Activated CD4-positive, alpha-beta T cell treated with anti-CD3 and anti-CD28 coated beads for 36 hours (primary cell): ENCODE data around the gene BEND7. TPM values are rescaled to one million over a fixed set of nuclear protein-coding genes. Genes with fewer than 3 reads are reported as not detected.
A peak's percentile ranks its signal among the peaks of the same experiment; 100 is the strongest.
"Not testable (repeated sequence)": the region's sequence is repeated elsewhere in the genome, so short reads cannot be mapped to it uniquely, and the experiment has no call there.

Source experiments
- ATAC-seq: fragments of 200-7000 bp; cut with Tn5 transposase; one replicate; pipeline ENCODE4 v1.10.0; 2021; ENCODE audit warnings: mild to moderate bottlenecking, moderate library complexity
- CTCF ChIA-PET: fragments of 350-600 bp; sonication (Branson Sonifier 250); formaldehyde crosslinking; loops from one replicate; lab custom pipeline; 2021; ENCODE audit warnings: antibody characterized with exemption; lab: Charles Lee
- POLR2A ChIA-PET: fragments of 350-600 bp; sonication (Branson Sonifier 250); formaldehyde crosslinking; loops from one replicate; lab custom pipeline; 2021; ENCODE audit warnings: antibody characterized with exemption, inconsistent platforms; lab: Charles Lee
- DNase-seq: peaks from one replicate; pipeline ENCODE4 v3.0.0-alpha.2; 2020
- H3K27ac Mint-ChIP-seq: one replicate; pipeline ENCODE4 v1.8.0; 2021; ENCODE audit warnings: mixed read lengths
- H3K27me3 Mint-ChIP-seq: one replicate; pipeline ENCODE4 v1.8.0; 2021; ENCODE audit warnings: mixed read lengths
- H3K36me3 Mint-ChIP-seq: one replicate; pipeline ENCODE4 v1.8.0; 2021; ENCODE audit warnings: low read depth, mixed read lengths
- H3K4me1 Mint-ChIP-seq: one replicate; pipeline ENCODE4 v1.8.0; 2021; ENCODE audit warnings: mixed read lengths
- H3K4me3 Mint-ChIP-seq: one replicate; pipeline ENCODE4 v1.8.0; 2021; ENCODE audit warnings: mild to moderate bottlenecking, moderate library complexity, mixed read lengths
- H3K9me3 Mint-ChIP-seq: one replicate; pipeline ENCODE4 v1.8.0; 2021; ENCODE audit warnings: low read depth, mixed read lengths
- intact Hi-C, 2 experiments: fragments of 100-400 bp; cut with DNase I in 1 of 2; cut with micrococcal nuclease in 1 of 2; formaldehyde crosslinking; loops; one replicate each; pipeline versions ENCODE4 v1.14.2 to v1.15.1; 2022 to 2024; cut with DNase I, micrococcal nuclease
- total RNA-seq, 2 experiments: library from RNA; stranded (reverse); gene quantifications; one replicate each; pipeline ENCODE4 v1.2.3, GENCODE V29; 2021

Gene BEND7
- total RNA-seq, 2 experiments from 2014 or later = not detected

DNA sequence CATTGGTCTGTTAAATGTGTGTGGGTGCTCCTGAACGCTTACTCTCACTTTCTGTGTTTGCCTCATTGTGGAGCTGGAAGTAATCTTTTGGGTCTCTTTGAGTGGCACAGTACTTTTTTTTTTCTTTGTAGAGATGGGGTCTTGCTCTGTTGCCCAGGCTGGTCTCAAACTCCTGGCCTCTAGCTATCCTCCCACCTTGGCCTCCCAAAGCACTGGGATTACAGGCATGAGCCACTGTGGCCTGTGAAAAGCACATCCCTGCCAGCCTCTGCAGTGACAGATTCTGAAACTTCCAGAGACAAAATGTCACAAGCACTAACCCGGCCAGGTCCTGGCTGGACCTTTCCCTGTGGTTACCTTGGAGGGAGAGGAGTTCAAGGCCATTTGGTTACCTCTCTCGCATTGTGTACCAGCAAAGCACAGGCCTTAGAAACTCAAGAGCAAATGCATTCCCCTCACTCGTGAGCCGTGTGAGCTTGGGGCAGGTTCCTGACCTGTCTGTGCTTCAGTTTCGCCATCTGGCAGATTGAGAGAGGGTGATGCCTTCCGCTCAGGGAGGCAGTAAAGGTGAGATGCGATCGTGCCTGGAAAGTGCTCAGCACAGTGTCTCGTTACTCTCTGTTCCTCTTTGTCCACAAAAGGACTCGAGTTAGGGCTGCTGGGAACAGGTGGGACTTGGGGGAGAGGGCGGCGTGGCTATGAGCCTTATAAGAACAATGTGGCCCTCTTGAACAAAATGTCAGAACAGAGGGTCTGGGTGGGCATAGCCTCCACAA is 108.1 kb downstream of the BEND7 start:
- ChIA-PET CTCF (interaction anchor here (0.6 to 1.0 kb wide), 3 partner anchors 21 to 259 kb away, joined by 3 to 4 read pairs (median 3); no protein-coding TSS in a partner anchor), POLR2A (no interaction called here)
- Mint-ChIP-seq H3K9me3 (peaks cover 2% of the 10 kb centered on the region), H3K36me3 (no peaks in the 10 kb centered on the region), H3K4me1 (no peaks in the 10 kb centered on the region), H3K27ac (no peak overlapping the region), H3K4me3 (no peak overlapping the region), H3K27me3 (peaks cover 9% of the 10 kb centered on the region)
- ATAC-seq = no peak
- intact Hi-C loops = no loop called here
- no peak for DNase-seq

- Mint-ChIP-seq H3K9me3 (peaks cover 4% of the 10 kb centered on the region), H3K27me3 (peaks cover 5% of the 10 kb centered on the region), H3K36me3 (peaks cover 3% of the 10 kb centered on the region), H3K27ac (no peak overlapping the region), H3K4me3 (no peak overlapping the region), H3K4me1 (no peaks in the 10 kb centered on the region)
- POLR2A ChIA-PET = no interaction called here
- intact Hi-C loops = no loop called here
- no peak for ATAC-seq
- CTCF ChIA-PET = interaction anchor here (0.5 to 1.4 kb wide), 2 partner anchors 45 to 158 kb away, joined by 3 read pairs; no protein-coding TSS in a partner anchor
- no peak for DNase-seq
Measured at GRCh38 chr10:13417459-13418126, 111.2 kb downstream of the BEND7 start.

GRCh38 chr10:13416760-13417159 is 112.1 kb downstream of the BEND7 start:
- CTCF ChIA-PET = no interaction called here
- peaks cover 5% of the 10 kb centered on the region for H3K27me3 Mint-ChIP-seq

GRCh38 chr10:13414855-13415254 is 114.0 kb downstream of the BEND7 start:
- Mint-ChIP-seq H3K9me3 (peaks cover 4% of the 10 kb centered on the region), H3K27ac (no peak overlapping the region), H3K36me3 (peaks cover 3% of the 10 kb centered on the region), H3K27me3 (peaks cover 5% of the 10 kb centered on the region), H3K4me1 (no peaks in the 10 kb centered on the region), H3K4me3 (no peak overlapping the region)
- ATAC-seq (no peak), DNase-seq (peak; percentile 17)
- CTCF ChIA-PET = interaction anchor here (0.6 to 1.1 kb wide), 4 partner anchors 10 to 43 kb away, joined by 3 read pairs; no protein-coding TSS in a partner anchor
- POLR2A ChIA-PET = no interaction called here
- intact Hi-C loops = no loop called here

More at GRCh38 chr10:13416760-13417159, 112.1 kb downstream of the BEND7 start:
- Mint-ChIP-seq H3K27ac (no peak overlapping the region), H3K4me1 (no peaks in the 10 kb centered on the region), H3K36me3 (peaks cover 3% of the 10 kb centered on the region), H3K9me3 (peaks cover 4% of the 10 kb centered on the region), H3K4me3 (no peak overlapping the region)
- ATAC-seq (no peak), DNase-seq (no peak)
- POLR2A ChIA-PET = no interaction called here
- intact Hi-C loops = no loop called here

DNA sequence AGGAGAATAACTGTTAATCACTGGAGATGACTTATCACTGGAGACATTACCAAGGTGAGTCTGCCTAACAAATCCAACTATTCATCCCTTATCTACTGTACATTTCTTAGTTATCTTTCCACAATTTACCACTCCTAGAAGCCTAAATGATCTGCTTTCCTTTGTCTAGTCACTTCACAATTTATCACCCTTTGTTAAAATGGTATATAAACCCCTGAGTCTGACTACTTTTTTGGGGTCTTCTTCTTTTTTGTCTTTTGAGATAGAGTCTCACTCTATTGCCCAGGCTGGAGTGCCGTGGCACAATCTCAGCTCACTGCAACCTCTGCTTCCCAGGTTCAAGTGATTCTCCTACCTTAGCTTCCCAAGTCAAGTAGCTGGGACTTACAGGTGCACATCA is 114.7 kb downstream of the BEND7 start:
- intact Hi-C loops = no loop called here
- Mint-ChIP-seq H3K36me3 (peaks cover 3% of the 10 kb centered on the region), H3K27ac (no peak overlapping the region), H3K27me3 (peaks cover 5% of the 10 kb centered on the region), H3K4me3 (no peak overlapping the region), H3K9me3 (peaks cover 4% of the 10 kb centered on the region), H3K4me1 (no peaks in the 10 kb centered on the region)
- POLR2A ChIA-PET = no interaction called here
- ATAC-seq (no peak), DNase-seq (no peak)
- CTCF ChIA-PET = interaction anchor here (0.6 to 1.1 kb wide), 2 partner anchors 9 to 1885 kb away, joined by 3 read pairs; no protein-coding TSS in a partner anchor

DNA sequence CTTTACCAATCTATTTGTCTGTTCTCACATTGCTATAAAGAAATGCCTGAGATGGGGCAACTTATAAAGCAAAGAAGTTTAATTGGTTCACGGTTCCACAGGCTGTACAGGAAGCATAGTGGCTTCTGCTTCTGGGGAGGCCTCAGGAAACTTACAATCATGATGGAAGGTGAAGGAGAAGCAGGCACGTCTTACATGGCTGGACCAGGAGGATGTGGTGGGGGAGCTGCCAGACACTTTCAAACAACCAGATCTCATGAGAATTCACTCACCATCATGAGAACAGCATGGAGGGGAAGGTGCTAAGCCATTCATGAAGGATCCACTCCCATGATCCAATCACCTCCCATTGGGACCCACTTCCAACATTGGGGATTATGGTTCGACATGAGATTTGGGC is 115.9 kb downstream of the BEND7 start:
- Mint-ChIP-seq H3K36me3 (peaks cover 3% of the 10 kb centered on the region), H3K4me3 (no peak overlapping the region), H3K27me3 (peaks cover 5% of the 10 kb centered on the region), H3K9me3 (peaks cover 4% of the 10 kb centered on the region), H3K27ac (no peak overlapping the region), H3K4me1 (no peaks in the 10 kb centered on the region)
- CTCF ChIA-PET = interaction anchor here (1.4 kb wide), 1 partner anchor 27 kb away, joined by 5 read pairs; no protein-coding TSS in a partner anchor
- intact Hi-C loops = no loop called here
- DNase-seq (no peak), ATAC-seq (no peak)
- POLR2A ChIA-PET = no interaction called here

DNA sequence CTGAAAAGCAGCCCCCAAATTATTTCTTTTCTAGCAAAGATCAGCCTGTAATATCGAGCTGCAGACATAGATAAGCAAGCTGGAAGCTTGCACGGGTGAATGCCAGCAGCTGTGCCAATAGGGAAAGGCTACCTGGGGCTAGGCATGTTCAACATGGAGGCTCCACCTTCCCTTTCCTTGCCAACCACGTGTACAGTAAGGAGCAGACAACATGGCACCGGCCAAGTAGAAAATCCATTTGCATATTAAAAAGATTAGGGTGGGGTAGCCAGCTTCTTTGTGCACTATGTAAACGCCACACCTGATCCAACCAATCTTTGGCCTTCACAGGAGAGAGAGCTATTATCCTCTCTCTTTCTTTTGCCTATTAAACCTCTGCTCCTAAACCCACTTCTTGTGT is 124.0 kb downstream of the BEND7 start:
- no peak for ATAC-seq
- Mint-ChIP-seq H3K27ac (no peak overlapping the region), H3K4me1 (no peaks in the 10 kb centered on the region), H3K9me3 (no peaks in the 10 kb centered on the region), H3K36me3 (no peaks in the 10 kb centered on the region), H3K27me3 (peaks cover 8% of the 10 kb centered on the region), H3K4me3 (no peak overlapping the region)
- DNase-seq = no peak
- ChIA-PET CTCF (interaction anchor here (0.7 to 2.0 kb wide), 5 partner anchors 9 to 74 kb away, joined by 3 to 7 read pairs (median 3); no protein-coding TSS in a partner anchor), POLR2A (interaction anchor here (0.6 kb wide), 1 partner anchor 102 kb away, joined by 6 read pairs; no protein-coding TSS in a partner anchor)
- intact Hi-C loops = no loop called here

GRCh38 chr10:13404305-13404759 is 124.5 kb downstream of the BEND7 start:
- ATAC-seq (no peak), DNase-seq (no peak)
- no peak overlapping the region for H3K27ac Mint-ChIP-seq
- POLR2A ChIA-PET = interaction anchor here (0.6 kb wide), 1 partner anchor 102 kb away, joined by 6 read pairs; no protein-coding TSS in a partner anchor
- intact Hi-C loops = no loop called here
- peaks cover 8% of the 10 kb centered on the region for H3K27me3 Mint-ChIP-seq
- CTCF ChIA-PET = interaction anchor here (0.7 to 2.0 kb wide), 5 partner anchors 10 to 73 kb away, joined by 3 to 7 read pairs (median 3); no protein-coding TSS in a partner anchor
- no peaks in the 10 kb centered on the region for H3K9me3 Mint-ChIP-seq
- no peaks in the 10 kb centered on the region for H3K36me3 Mint-ChIP-seq
- no peak overlapping the region for H3K4me3 Mint-ChIP-seq
- no peaks in the 10 kb centered on the region for H3K4me1 Mint-ChIP-seq

GRCh38 chr10:13403426-13403825 is 125.4 kb downstream of the BEND7 start:
- H3K4me3 Mint-ChIP-seq, H3K27me3 Mint-ChIP-seq, intact Hi-C loops, ATAC-seq, H3K9me3 Mint-ChIP-seq, POLR2A ChIA-PET, H3K27ac Mint-ChIP-seq, H3K36me3 Mint-ChIP-seq, H3K4me1 Mint-ChIP-seq, DNase-seq: not testable (repeated sequence)
- CTCF ChIA-PET = interaction anchor here (2.0 kb wide), 1 partner anchor 36 kb away, joined by 6 read pairs; no protein-coding TSS in a partner anchor

DNA sequence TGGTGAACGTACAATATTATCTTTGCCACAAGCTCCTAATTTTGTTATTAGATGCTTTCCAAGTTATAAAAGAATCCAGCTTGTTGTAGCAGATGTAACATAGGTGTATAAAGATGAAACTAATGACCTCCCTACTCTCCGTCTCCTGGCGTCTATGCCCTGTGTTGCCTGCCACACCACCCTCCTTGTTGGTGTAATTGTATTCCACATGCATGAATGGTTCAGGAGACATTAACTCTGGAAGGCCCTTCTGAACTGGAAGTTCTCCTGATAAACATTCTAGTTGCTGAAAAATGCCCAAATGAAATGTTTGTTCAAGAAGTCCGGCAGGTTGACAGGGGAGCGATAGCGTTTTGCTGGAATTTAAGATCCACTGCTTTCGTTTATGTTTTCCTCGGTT is 126.8 kb downstream of the BEND7 start:
- CTCF ChIA-PET = interaction anchor here (0.6 to 1.0 kb wide), 2 partner anchors 38 to 185 kb away, joined by 3 read pairs; partner anchors contain the start of gene PRPF18
- no peaks in the 10 kb centered on the region for H3K4me1 Mint-ChIP-seq

GRCh38 chr10:13401142-13401541 is 127.7 kb downstream of the BEND7 start:
- ATAC-seq (no peak), DNase-seq (no peak)
- H3K27ac Mint-ChIP-seq = no peak overlapping the region
- peaks cover 10% of the 10 kb centered on the region for H3K27me3 Mint-ChIP-seq
- ChIA-PET POLR2A (no interaction called here), CTCF (interaction anchor here (0.6 to 1.0 kb wide), 2 partner anchors 9 to 39 kb away, joined by 3 read pairs; no protein-coding TSS in a partner anchor)
- H3K36me3 Mint-ChIP-seq = no peaks in the 10 kb centered on the region
- H3K9me3 Mint-ChIP-seq = no peaks in the 10 kb centered on the region
- no peaks in the 10 kb centered on the region for H3K4me1 Mint-ChIP-seq
- no peak overlapping the region for H3K4me3 Mint-ChIP-seq
- intact Hi-C loops = no loop called here

More for the DNA sequence above, 126.8 kb downstream of the BEND7 start:
- H3K27me3 Mint-ChIP-seq = peaks cover 8% of the 10 kb centered on the region
- H3K36me3 Mint-ChIP-seq = no peaks in the 10 kb centered on the region
- ATAC-seq (no peak), DNase-seq (no peak)
- no peak overlapping the region for H3K27ac Mint-ChIP-seq
- POLR2A ChIA-PET = no interaction called here
- no peaks in the 10 kb centered on the region for H3K9me3 Mint-ChIP-seq
- intact Hi-C loops = no loop called here
- H3K4me3 Mint-ChIP-seq = no peak overlapping the region
